BJ (cell line): ENCODE results near the gene ICA1. TPM values are rescaled to one million over a fixed set of nuclear protein-coding genes. Genes with fewer than 3 reads are reported as not detected.

Experiments used
- CTCF ChIA-PET: fragments of 350-600 bp; formaldehyde crosslinking; extraction: SDS; loops from one replicate; lab custom pipeline; 2021; ENCODE audit warnings: antibody characterized with exemption, inconsistent platforms; lab: Yijun Ruan, JAX
- POLR2A ChIA-PET: fragments of 300-600 bp; sonication (Branson Sonifier 250); formaldehyde crosslinking; extraction: SDS; loops from one replicate; lab custom pipeline; 2021; ENCODE audit warnings: antibody characterized with exemption; lab: Charles Lee
- DNase-seq: peaks from one replicate; pipeline ENCODE4 v3.0.0-alpha.2; 2011; ENCODE audit warnings: low read depth
- H3K27me3 ChIP-seq: 2 replicates; pipeline ENCODE4 v1.6.0; 2011; ENCODE audit warnings: low read length; ENCODE audit not compliant: control insufficient read depth, insufficient read depth
- H3K36me3 ChIP-seq: 2 replicates; pipeline ENCODE4 v1.5.1; 2011; ENCODE audit warnings: low read length; ENCODE audit not compliant: control insufficient read depth, insufficient read depth
- H3K4me3 ChIP-seq: 2 replicates; pipeline ENCODE4 v1.5.1; 2011; ENCODE audit warnings: low read depth, mild to moderate bottlenecking, control low read depth, low read length
- CTCF ChIP-seq: IDR thresholded peaks from 2 replicates; pipeline ENCODE4 v1.5.1; 2011; ENCODE audit warnings: low read depth, mild to moderate bottlenecking, control low read depth, inconsistent platforms, low read length, moderate library complexity; ENCODE audit not compliant: insufficient read depth
- polyA plus RNA-seq: library from polyadenylated mRNA; depleted of rRNA; stranded (reverse); fragments of >200 nt; gene quantifications from 2 replicates; pipeline ENCODE4 v1.2.3, GENCODE V29; 2011

Gene ICA1
- polyA plus RNA-seq, 1 experiment, result 0.15 TPM

- POLR2A ChIA-PET, result no interaction called here
- Histone ChIP-seq H3K27me3 (0 out of 2 replicates have a peak, but pooled peaks cover 2% of the 10 kb centered on the region), H3K36me3 (no peaks in the 10 kb centered on the region), H3K4me3 (no peak overlapping the region)
- no peak for TF ChIP-seq CTCF
- CTCF ChIA-PET, result no interaction called here
- no peak for DNase-seq
These were observed 132.7 kb downstream of the ICA1 start for GRCh38 chr7:8129318-8129659.

GRCh38 chr7:8128449-8129317 lies 133.3 kb downstream of the ICA1 start:
- Histone ChIP-seq H3K4me3 (no peak overlapping the region), H3K27me3 (0 out of 2 replicates have a peak, but pooled peaks cover 2% of the 10 kb centered on the region), H3K36me3 (no peaks in the 10 kb centered on the region)
- no peak for DNase-seq
- TF ChIP-seq CTCF, result no peak
- ChIA-PET POLR2A (no interaction called here), CTCF (no interaction called here)

- Histone ChIP-seq H3K4me3 (no peak overlapping the region), H3K27me3 (peaks cover 3% of the 10 kb centered on the region; the same call in 1 of the 2 replicates), H3K36me3 (no peaks in the 10 kb centered on the region)
- DNase-seq, result no peak
- no peak for TF ChIP-seq CTCF
- CTCF ChIA-PET, result interaction anchor here (1.3 kb wide), 1 partner anchor 17 kb away, joined by 3 read pairs; no protein-coding TSS in a partner anchor
- POLR2A ChIA-PET, result no interaction called here
These were observed 135.3 kb downstream of the ICA1 start for GRCh38 chr7:8126601-8127167.

GRCh38 chr7:8125680-8126444 lies 136.1 kb downstream of the ICA1 start:
- ChIA-PET CTCF (interaction anchor here (0.6 to 1.3 kb wide), 2 partner anchors 18 to 77 kb away, joined by 3 read pairs; no protein-coding TSS in a partner anchor), POLR2A (no interaction called here)
- H3K27me3 ChIP-seq, result peaks cover 3% of the 10 kb centered on the region; the same call in 1 of the 2 replicates
- DNase-seq, result no peak
- H3K36me3 ChIP-seq, result no peaks in the 10 kb centered on the region
- H3K4me3 ChIP-seq, result no peak overlapping the region
- no peak for TF ChIP-seq CTCF

- POLR2A ChIA-PET, result no interaction called here
- Histone ChIP-seq H3K4me3 (no peak overlapping the region), H3K36me3 (no peaks in the 10 kb centered on the region), H3K27me3 (peaks cover 3% of the 10 kb centered on the region; the same call in 1 of the 2 replicates)
- DNase-seq, result no peak
- CTCF ChIA-PET, result no interaction called here
- no peak for TF ChIP-seq CTCF
These were observed 140.7 kb downstream of the ICA1 start for GRCh38 chr7:8121243-8121642.
